Hepatocyte (in vitro differentiated cells): ENCODE data around the gene FBXL13. TPM values are rescaled to one million over a fixed set of nuclear protein-coding genes. Genes with fewer than 3 reads are reported as not detected.

ENCODE experiments used
- DNase-seq: peaks from one replicate; pipeline ENCODE4 v3.0.0-alpha.2; 2016; ENCODE audit warnings: low spot score
- H2AFZ ChIP-seq: fragments of 200-600 bp; sonication (generic); 2 replicates; pipeline ENCODE4 v1.6.0; 2016; ENCODE audit warnings: antibody characterized with exemption, mild to moderate bottlenecking
- H3K27ac ChIP-seq: fragments of 200-600 bp; sonication (generic); 2 replicates; pipeline ENCODE4 v1.5.1; 2016; ENCODE audit warnings: mild to moderate bottlenecking
- H3K27me3 ChIP-seq: fragments of 200-600 bp; sonication (generic); 2 replicates; pipeline ENCODE4 v1.6.1; 2016
- H3K36me3 ChIP-seq: fragments of 200-600 bp; sonication (generic); replicated peaks from 2 replicates; pipeline ENCODE4 v1.5.1; 2016; ENCODE audit warnings: low read depth; ENCODE audit not compliant: insufficient read depth
- H3K4me1 ChIP-seq: fragments of 200-600 bp; sonication (generic); 2 replicates; pipeline ENCODE4 v1.5.1; 2016; ENCODE audit warnings: mild to moderate bottlenecking, moderate library complexity; ENCODE audit not compliant: insufficient read depth
- H3K4me2 ChIP-seq: fragments of 200-600 bp; sonication (generic); 2 replicates; pipeline ENCODE4 v1.6.0; 2016
- H3K4me3 ChIP-seq: fragments of 200-600 bp; sonication (generic); 2 replicates; pipeline ENCODE4 v1.5.1; 2016; ENCODE audit warnings: mild to moderate bottlenecking
- H3K79me2 ChIP-seq: fragments of 200-600 bp; sonication (generic); 2 replicates; pipeline ENCODE4 v1.6.0; 2017; ENCODE audit warnings: mild to moderate bottlenecking
- H3K9me2 ChIP-seq: fragments of 200-600 bp; sonication (generic); replicated peaks from 2 replicates; pipeline ENCODE4 v1.6.0; 2017; ENCODE audit warnings: mild to moderate bottlenecking; ENCODE audit not compliant: insufficient read depth
- H3K9me3 ChIP-seq: fragments of 200-600 bp; sonication (generic); 2 replicates; pipeline ENCODE4 v1.5.1; 2016; ENCODE audit warnings: low read depth, mild to moderate bottlenecking
- H4K20me1 ChIP-seq: fragments of 200-600 bp; sonication (generic); 2 replicates; pipeline ENCODE4 v1.6.0; 2016; ENCODE audit warnings: mild to moderate bottlenecking; ENCODE audit not compliant: insufficient read depth, poor library complexity, severe bottlenecking
- EZH2 ChIP-seq: fragments of 200-600 bp; sonication (generic); IDR thresholded peaks from 2 replicates; pipeline ENCODE4 v1.6.1; 2016; ENCODE audit warnings: antibody characterized with exemption, mild to moderate bottlenecking, borderline replicate concordance
- EZH2phosphoT487 ChIP-seq: fragments of 200-600 bp; sonication (generic); IDR thresholded peaks from one replicate; pipeline ENCODE4 v1.6.1; 2018; ENCODE audit warnings: antibody characterized with exemption, mild to moderate bottlenecking, low read depth, moderate library complexity; ENCODE audit not compliant: unreplicated experiment, severe bottlenecking
- WGBS: methylation state at CpG from one replicate; pipeline ENCODE4 v1.1.6; 2016; ENCODE audit warnings: low lambda C conversion rate; ENCODE audit errors: missing lambda C conversion rate; 5-methylcytosine and 5-hydroxymethylcytosine counted together
- polyA plus RNA-seq: library from polyadenylated mRNA; unstranded; fragments of >200 nt; fragmentation: Nextera tagmentation; extraction: Ambion mirVana; gene quantifications from 2 replicates; pipeline ENCODE4 v1.2.1, GENCODE V29; 2016
- total RNA-seq: library from RNA; depleted of rRNA; stranded (reverse); fragments of >200 nt; gene quantifications from 2 replicates; pipeline ENCODE4 v1.2.3, GENCODE V29; 2014
- TF ChIP-seq, protein P1 (sequence below): fragments of 200-600 bp; sonication (generic); IDR thresholded peaks from 2 replicates; pipeline ENCODE4 v1.5.1; 2016; ENCODE audit warnings: antibody characterized with exemption, mild to moderate bottlenecking; ENCODE audit not compliant: poor library complexity

Gene FBXL13
- total and polyA plus RNA-seq, 2 experiments from 2014 or later = 0.30 to 1.8 TPM

DNA sequence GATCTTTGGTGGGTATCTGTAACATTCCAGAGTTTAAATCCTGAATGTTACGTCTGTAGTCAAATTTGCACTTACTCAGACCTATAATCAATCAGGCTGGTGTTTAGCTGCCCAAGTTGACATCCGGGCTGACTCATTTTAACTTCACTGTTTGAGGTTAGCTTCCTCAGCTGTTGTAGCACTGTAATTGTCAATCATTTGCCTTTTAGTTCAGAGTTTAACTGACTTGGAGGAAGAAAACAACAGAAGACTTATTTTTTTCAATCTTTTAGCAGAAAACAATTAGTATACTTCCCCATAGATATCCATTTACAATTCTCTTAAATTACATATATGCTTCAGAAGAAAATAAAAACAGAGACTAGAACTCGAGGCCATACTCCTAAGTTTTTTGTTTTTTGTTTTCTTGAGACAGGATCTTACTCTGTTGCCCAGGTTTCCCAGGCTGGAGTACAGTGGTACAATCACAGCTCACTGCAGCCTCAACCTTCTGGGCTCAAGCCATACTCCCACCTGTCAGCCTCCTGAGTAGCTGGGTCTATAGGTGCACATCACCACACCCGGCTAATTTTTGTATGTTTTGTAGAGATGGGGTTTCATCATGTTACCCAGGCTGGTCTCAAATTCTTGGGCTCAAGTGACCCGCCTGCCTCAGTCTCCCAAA lies 200.3 kb downstream of the FBXL13 start:
- no peaks in the 10 kb centered on the region for H3K9me2 ChIP-seq
- H2AFZ ChIP-seq = no peak overlapping the region
- no peaks in the 10 kb centered on the region for H3K36me3 ChIP-seq
- no peak overlapping the region for H3K4me2 ChIP-seq
- H3K4me1 ChIP-seq = peaks cover 8% of the 10 kb centered on the region
- H4K20me1 ChIP-seq = no peaks in the 10 kb centered on the region
- H3K27ac ChIP-seq = peak overlapping the region; percentile 89
- H3K4me3 ChIP-seq = no peak overlapping the region
- H3K9me3 ChIP-seq = no peaks in the 10 kb centered on the region
- 77% methylated on average over 5 of the region's 5 CpGs for WGBS
- no peaks in the 10 kb centered on the region for H3K27me3 ChIP-seq
- no peaks in the 10 kb centered on the region for H3K79me2 ChIP-seq
- TF ChIP-seq EZH2 (no peak), EZH2phosphoT487 (no peak)
- TF ChIP-seq, protein P1, sequence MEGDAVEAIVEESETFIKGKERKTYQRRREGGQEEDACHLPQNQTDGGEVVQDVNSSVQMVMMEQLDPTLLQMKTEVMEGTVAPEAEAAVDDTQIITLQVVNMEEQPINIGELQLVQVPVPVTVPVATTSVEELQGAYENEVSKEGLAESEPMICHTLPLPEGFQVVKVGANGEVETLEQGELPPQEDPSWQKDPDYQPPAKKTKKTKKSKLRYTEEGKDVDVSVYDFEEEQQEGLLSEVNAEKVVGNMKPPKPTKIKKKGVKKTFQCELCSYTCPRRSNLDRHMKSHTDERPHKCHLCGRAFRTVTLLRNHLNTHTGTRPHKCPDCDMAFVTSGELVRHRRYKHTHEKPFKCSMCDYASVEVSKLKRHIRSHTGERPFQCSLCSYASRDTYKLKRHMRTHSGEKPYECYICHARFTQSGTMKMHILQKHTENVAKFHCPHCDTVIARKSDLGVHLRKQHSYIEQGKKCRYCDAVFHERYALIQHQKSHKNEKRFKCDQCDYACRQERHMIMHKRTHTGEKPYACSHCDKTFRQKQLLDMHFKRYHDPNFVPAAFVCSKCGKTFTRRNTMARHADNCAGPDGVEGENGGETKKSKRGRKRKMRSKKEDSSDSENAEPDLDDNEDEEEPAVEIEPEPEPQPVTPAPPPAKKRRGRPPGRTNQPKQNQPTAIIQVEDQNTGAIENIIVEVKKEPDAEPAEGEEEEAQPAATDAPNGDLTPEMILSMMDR = no peak
- peak; percentile 36 for DNase-seq

DNA sequence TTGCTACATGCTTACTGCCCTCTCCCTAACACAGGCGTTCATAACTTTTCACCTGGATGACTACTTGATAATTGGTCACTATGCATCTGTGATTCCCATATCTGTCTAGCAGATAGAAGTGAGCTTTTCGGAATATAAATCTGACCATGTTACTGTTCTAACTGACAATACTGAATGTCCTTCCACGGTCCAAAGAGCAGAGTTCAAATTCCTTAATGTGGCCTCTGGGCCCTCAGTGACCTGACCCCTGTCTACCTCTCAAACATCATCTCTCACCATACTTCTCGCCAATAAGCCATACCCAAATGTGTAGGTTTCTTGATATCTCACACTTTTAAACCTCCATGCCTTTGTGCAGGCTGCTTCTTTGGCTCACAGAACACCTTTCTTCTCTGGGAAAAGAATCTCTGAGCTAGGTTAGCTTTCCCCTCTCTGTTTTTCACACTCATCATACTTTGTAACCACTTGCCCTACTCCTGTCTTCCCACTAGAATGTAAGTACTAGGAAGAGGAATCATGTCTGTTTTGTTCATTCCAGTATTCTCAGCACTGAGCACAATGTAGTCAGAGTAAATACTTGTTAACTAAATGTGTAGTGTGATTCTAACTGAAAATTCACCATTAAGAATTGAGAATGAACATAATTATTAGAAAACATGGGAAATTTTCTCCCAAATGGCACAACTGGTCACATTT lies 201.0 kb downstream of the FBXL13 start:
- H3K4me3 ChIP-seq = no peak overlapping the region
- no peaks in the 10 kb centered on the region for H3K27me3 ChIP-seq
- H3K36me3 ChIP-seq = no peaks in the 10 kb centered on the region
- no peaks in the 10 kb centered on the region for H4K20me1 ChIP-seq
- H3K4me2 ChIP-seq = no peak overlapping the region
- H3K9me3 ChIP-seq = no peaks in the 10 kb centered on the region
- peak overlapping the region; percentile 89 for H3K27ac ChIP-seq
- H3K9me2 ChIP-seq = no peaks in the 10 kb centered on the region
- WGBS = 91% methylated on average over 4 of the region's 4 CpGs
- TF ChIP-seq EZH2 = no peak
- TF ChIP-seq, protein P1 = no peak
- TF ChIP-seq EZH2phosphoT487 = no peak
- no peaks in the 10 kb centered on the region for H3K79me2 ChIP-seq
- no peak overlapping the region for H2AFZ ChIP-seq
- H3K4me1 ChIP-seq = peaks cover 8% of the 10 kb centered on the region
- no peak for DNase-seq

DNA sequence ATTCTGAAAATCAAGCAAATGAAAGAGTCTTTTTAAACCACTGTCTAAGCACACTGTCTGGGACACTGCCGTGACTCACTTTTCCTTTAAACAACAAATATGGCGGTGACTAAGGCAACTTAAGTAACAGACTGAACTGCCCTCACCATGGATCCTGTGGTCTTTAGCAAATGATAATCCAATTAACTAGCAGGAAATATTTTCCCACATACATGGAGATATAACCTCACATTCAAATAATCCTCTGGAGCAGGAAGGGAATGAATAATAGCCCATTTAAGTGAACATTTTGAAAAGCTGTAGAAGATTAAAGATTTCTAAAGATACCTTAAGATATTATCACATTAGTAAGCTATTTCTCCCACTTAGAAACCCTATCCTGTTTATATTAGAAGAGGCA lies 202.1 kb downstream of the FBXL13 start:
- no peak overlapping the region for H3K4me2 ChIP-seq
- no peaks in the 10 kb centered on the region for H3K9me3 ChIP-seq
- no peak overlapping the region for H3K27ac ChIP-seq

More for the DNA sequence above, 202.1 kb downstream of the FBXL13 start:
- Histone ChIP-seq H3K9me2 (no peaks in the 10 kb centered on the region), H3K4me1 (peaks cover 8% of the 10 kb centered on the region), H3K79me2 (no peaks in the 10 kb centered on the region), H2AFZ (no peak overlapping the region), H3K4me3 (no peak overlapping the region), H3K36me3 (no peaks in the 10 kb centered on the region), H3K27me3 (no peaks in the 10 kb centered on the region), H4K20me1 (no peaks in the 10 kb centered on the region)
- TF ChIP-seq EZH2phosphoT487 = no peak
- TF ChIP-seq, protein P1 = no peak
- TF ChIP-seq EZH2 = no peak
- DNase-seq = no peak
- 89% methylated on average over 2 of the region's 2 CpGs for WGBS
